ENCODE data around the gene TRANK1. TPM values are rescaled to one million over a fixed set of nuclear protein-coding genes. Genes with fewer than 3 reads are reported as not detected.
A peak's percentile ranks its signal among the peaks of the same experiment; 100 is the strongest.

TRANK1 gene
- total RNA-seq, 1 donor from 2014 or later, result 21.6 TPM

DNA sequence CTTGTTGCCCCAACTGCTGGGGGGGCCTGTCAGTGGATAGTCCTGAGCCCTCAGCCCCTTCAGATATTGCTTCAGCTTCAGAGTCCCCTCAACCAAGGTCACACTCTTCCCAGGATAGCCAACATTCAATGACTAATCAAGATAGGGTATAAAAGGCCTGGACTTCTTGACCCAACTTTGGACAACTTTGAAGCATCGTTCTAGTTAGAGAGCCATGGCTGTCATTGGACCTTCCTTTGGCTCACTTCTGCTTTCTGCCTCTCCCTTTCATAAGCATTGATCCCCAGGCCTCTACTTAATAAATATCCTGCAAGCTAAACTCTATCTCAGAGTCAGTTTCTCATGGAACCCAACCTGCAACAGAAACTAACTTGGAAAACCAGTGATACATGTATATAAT lies 149.2 kb downstream of the TRANK1 start:
- peaks cover 2% of the 10 kb centered on the region for H3K36me3 Mint-ChIP-seq (ENCODE audit: low read depth)
- H3K4me1 Mint-ChIP-seq (ENCODE audit: low read depth), result peaks cover 6% of the 10 kb centered on the region
- H3K27ac Mint-ChIP-seq (ENCODE audit: unreplicated experiment), result no peak overlapping the region
- TF ChIP-seq, protein P1, sequence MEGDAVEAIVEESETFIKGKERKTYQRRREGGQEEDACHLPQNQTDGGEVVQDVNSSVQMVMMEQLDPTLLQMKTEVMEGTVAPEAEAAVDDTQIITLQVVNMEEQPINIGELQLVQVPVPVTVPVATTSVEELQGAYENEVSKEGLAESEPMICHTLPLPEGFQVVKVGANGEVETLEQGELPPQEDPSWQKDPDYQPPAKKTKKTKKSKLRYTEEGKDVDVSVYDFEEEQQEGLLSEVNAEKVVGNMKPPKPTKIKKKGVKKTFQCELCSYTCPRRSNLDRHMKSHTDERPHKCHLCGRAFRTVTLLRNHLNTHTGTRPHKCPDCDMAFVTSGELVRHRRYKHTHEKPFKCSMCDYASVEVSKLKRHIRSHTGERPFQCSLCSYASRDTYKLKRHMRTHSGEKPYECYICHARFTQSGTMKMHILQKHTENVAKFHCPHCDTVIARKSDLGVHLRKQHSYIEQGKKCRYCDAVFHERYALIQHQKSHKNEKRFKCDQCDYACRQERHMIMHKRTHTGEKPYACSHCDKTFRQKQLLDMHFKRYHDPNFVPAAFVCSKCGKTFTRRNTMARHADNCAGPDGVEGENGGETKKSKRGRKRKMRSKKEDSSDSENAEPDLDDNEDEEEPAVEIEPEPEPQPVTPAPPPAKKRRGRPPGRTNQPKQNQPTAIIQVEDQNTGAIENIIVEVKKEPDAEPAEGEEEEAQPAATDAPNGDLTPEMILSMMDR (IDR thresholded peaks at IDR 0.05), result no peak
- H3K4me3 Mint-ChIP-seq (ENCODE audit: unreplicated experiment), result no peak overlapping the region
- DNase-seq (ENCODE audit: low spot score), result no peak
- peaks cover 5% of the 10 kb centered on the region for H3K9me3 Mint-ChIP-seq (ENCODE audit: low read depth)
- H3K27me3 Mint-ChIP-seq (ENCODE audit: low read depth), result peaks cover 25% of the 10 kb centered on the region

DNA sequence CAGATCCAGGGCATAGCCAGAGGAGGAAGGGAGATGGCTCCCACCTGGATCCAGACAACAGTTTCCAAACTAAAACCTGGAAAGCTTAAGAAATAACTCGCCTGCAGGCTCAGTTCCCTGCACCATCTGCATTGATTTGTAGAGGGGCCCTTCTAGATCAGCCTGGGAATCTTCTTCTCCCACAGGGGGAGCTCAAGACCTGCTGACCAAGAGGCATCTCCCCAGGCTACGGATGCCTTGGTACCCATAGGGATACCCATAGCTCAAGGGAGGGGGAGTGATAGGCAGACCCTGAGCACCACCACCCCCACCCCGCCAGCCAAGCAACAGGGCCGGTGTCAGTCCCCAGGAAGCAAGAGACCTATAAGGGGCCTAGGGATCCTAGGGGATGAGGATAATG lies 152.5 kb downstream of the TRANK1 start:
- TF ChIP-seq, protein P1 (IDR thresholded peaks at IDR 0.05), result peak; percentile 64
- no peaks in the 10 kb centered on the region for H3K9me3 Mint-ChIP-seq (ENCODE audit: low read depth)
- H3K27me3 Mint-ChIP-seq (ENCODE audit: low read depth), result peaks cover 28% of the 10 kb centered on the region
- no peaks in the 10 kb centered on the region for H3K36me3 Mint-ChIP-seq (ENCODE audit: low read depth)
- no peak overlapping the region for H3K4me3 Mint-ChIP-seq (ENCODE audit: unreplicated experiment)
- peaks cover 6% of the 10 kb centered on the region for H3K4me1 Mint-ChIP-seq (ENCODE audit: low read depth)
- H3K27ac Mint-ChIP-seq (ENCODE audit: unreplicated experiment), result no peak overlapping the region
- no peak for DNase-seq (ENCODE audit: low spot score)

DNA sequence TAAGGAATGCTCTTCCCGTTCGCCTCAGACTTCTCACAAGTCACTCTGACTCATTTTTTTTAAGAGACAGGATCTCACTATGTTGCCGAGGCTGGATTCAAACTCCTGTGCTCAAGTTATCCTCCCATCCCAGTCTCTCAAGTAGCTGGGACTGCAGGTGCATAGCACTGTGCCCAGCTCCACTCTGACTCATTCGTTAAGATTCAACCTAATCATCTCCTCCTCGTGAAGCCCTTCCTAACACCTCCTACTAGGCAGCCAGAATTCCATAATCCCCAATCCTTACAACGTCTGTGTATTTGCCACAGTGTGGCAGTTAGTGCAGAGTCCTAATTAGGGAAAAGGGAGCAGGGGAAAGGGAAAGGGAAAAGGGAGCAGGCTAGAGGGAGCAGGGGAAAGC lies 154.1 kb downstream of the TRANK1 start:
- TF ChIP-seq, protein P1 (IDR thresholded peaks at IDR 0.05), result no peak
- Mint-ChIP-seq H3K36me3 (ENCODE audit: low read depth) (no peaks in the 10 kb centered on the region), H3K4me1 (ENCODE audit: low read depth) (peaks cover 5% of the 10 kb centered on the region), H3K9me3 (ENCODE audit: low read depth) (no peaks in the 10 kb centered on the region), H3K27ac (ENCODE audit: unreplicated experiment) (no peak overlapping the region), H3K4me3 (ENCODE audit: unreplicated experiment) (no peak overlapping the region), H3K27me3 (ENCODE audit: low read depth) (peaks cover 28% of the 10 kb centered on the region)
- DNase-seq (ENCODE audit: low spot score), result no peak

DNA sequence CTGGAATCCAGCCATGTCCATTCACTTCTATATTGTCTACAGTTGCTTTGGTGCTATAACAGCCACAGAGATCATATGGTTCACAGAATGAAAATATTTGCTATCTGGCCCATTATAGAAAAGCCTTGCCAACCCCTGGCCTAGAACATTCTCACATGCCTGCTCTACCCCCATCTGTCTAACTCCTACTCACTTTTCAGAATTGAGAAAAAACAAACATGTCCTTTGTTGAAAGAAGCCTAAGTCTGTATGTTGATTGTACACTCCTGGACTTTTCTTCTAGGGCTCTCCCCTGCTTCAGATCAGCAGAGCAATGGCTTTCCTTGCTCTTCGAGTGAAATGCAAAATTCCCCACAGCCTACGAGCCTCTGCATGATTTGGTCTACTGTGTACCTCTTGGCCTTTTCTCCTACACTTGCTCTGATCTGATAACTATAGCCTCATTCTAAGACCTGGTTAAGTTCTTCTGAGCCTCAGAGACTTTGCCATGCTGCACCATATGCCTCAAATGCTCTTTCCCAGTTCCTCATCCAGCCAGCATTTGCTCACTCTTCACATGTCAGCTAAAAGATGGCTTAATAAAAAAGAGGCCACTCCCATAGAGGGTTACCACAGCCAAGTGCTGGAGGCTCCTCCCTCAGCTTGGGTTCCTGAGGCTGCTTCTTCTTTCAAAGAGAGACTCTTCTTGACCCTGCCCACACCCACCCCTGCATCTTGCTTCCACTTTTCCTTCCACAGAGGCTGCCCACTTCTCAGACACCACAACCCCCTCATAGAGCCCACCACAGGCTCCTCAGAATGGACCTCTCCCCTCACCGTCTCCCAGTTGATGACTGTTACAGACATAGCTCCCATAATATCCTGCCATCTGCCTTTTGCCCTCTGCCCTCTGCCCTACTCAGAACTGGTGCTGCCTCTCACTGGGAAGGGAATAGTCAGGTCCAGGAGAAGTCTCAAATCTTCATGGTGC lies 157.6 kb downstream of the TRANK1 start:
- Mint-ChIP-seq H3K4me3 (ENCODE audit: unreplicated experiment) (no peak overlapping the region), H3K4me1 (ENCODE audit: low read depth) (peaks cover 14% of the 10 kb centered on the region), H3K27me3 (ENCODE audit: low read depth) (peaks cover 32% of the 10 kb centered on the region), H3K9me3 (ENCODE audit: low read depth) (no peaks in the 10 kb centered on the region), H3K27ac (ENCODE audit: unreplicated experiment) (no peak overlapping the region), H3K36me3 (ENCODE audit: low read depth) (peaks cover 2% of the 10 kb centered on the region)
- no peak for DNase-seq (ENCODE audit: low spot score)
- TF ChIP-seq, protein P1 (IDR thresholded peaks at IDR 0.05), result no peak

DNA sequence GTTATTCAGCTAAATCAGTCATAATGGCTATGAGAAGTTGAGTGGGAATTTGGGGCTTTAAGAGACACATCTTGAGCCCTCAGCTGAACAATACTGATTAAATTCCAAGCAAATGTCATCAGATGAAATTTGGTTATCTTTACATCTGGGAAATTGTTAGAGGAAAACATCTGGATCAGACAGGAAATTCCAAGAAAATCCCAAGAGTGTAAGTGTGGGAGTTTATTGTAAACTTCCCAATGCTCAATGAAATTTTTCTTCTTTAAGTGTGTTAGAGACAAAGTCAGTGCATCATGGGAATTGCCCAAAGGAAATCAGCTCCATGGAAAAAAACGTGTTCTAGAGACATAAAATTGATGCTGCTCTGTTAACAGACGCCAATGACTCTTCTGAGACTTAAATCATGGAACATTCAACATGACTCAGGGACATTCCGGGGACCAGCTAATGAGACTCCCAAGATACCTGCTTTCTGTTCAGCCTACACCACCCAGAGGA lies 160.7 kb downstream of the TRANK1 start:
- Mint-ChIP-seq H3K9me3 (ENCODE audit: low read depth) (no peaks in the 10 kb centered on the region), H3K27ac (ENCODE audit: unreplicated experiment) (no peak overlapping the region), H3K4me1 (ENCODE audit: low read depth) (peaks cover 14% of the 10 kb centered on the region), H3K4me3 (ENCODE audit: unreplicated experiment) (no peak overlapping the region), H3K36me3 (ENCODE audit: low read depth) (peaks cover 2% of the 10 kb centered on the region), H3K27me3 (ENCODE audit: low read depth) (peaks cover 28% of the 10 kb centered on the region)
- TF ChIP-seq, protein P1 (IDR thresholded peaks at IDR 0.05), result no peak
- DNase-seq (ENCODE audit: low spot score), result no peak
